ENCODE data around the gene AFDN. TPM values are rescaled to one million over a fixed set of nuclear protein-coding genes. Genes with fewer than 3 reads are reported as not detected.

Gene AFDN
- total and polyA plus RNA-seq, 2 experiments from 2014 or later: 130 to 198 TPM

DNA sequence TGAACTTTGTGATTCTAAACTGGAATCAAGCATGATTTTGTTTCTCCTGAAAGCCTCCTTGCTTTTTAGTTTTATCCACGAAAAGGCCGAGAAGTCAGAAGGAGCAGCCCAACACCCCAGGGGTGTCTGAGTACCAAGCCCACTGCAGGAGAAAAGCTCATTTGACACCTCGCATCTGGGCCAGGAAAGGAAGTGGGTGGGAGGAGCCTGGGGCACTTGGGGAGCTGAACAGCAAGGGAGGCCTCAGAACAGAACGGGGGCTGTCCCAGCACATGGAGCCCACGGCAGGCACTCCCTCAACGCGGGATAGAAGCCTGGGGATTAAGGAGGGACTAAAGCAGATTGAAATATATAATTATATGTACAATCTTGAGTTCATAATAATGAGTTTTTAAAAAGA lies 177.3 kb downstream of the AFDN start:
- Histone ChIP-seq H4K20me1 (ENCODE audit: insufficient read depth, poor library complexity, severe bottlenecking) (no peaks in the 10 kb centered on the region), H3K27ac (no peak overlapping the region), H3K4me2 (no peak overlapping the region), H3K36me3 (replicated peaks; ENCODE audit: insufficient read depth, low read depth) (no peaks in the 10 kb centered on the region), H3K4me3 (no peak overlapping the region), H3K9me3 (ENCODE audit: low read depth) (no peaks in the 10 kb centered on the region), H3K27me3 (no peaks in the 10 kb centered on the region), H3K9me2 (replicated peaks; ENCODE audit: insufficient read depth) (no peaks in the 10 kb centered on the region), H3K4me1 (ENCODE audit: insufficient read depth) (no peaks in the 10 kb centered on the region), H3K79me2 (no peaks in the 10 kb centered on the region), H2AFZ (no peak overlapping the region)
- WGBS (ENCODE audit: low lambda C conversion rate, missing lambda C conversion rate): 80% methylated on average over 7 of the region's 7 CpGs
- no peak for DNase-seq (ENCODE audit: low spot score)
- TF ChIP-seq, protein P1, sequence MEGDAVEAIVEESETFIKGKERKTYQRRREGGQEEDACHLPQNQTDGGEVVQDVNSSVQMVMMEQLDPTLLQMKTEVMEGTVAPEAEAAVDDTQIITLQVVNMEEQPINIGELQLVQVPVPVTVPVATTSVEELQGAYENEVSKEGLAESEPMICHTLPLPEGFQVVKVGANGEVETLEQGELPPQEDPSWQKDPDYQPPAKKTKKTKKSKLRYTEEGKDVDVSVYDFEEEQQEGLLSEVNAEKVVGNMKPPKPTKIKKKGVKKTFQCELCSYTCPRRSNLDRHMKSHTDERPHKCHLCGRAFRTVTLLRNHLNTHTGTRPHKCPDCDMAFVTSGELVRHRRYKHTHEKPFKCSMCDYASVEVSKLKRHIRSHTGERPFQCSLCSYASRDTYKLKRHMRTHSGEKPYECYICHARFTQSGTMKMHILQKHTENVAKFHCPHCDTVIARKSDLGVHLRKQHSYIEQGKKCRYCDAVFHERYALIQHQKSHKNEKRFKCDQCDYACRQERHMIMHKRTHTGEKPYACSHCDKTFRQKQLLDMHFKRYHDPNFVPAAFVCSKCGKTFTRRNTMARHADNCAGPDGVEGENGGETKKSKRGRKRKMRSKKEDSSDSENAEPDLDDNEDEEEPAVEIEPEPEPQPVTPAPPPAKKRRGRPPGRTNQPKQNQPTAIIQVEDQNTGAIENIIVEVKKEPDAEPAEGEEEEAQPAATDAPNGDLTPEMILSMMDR (IDR thresholded peaks at IDR 0.05; ENCODE audit: poor library complexity): no peak
- TF ChIP-seq EZH2 (IDR thresholded peaks at IDR 0.05; ENCODE audit: borderline replicate concordance) (no peak), EZH2phosphoT487 (IDR thresholded peaks at IDR 0.05; ENCODE audit: low read depth, severe bottlenecking, unreplicated experiment) (no peak)

DNA sequence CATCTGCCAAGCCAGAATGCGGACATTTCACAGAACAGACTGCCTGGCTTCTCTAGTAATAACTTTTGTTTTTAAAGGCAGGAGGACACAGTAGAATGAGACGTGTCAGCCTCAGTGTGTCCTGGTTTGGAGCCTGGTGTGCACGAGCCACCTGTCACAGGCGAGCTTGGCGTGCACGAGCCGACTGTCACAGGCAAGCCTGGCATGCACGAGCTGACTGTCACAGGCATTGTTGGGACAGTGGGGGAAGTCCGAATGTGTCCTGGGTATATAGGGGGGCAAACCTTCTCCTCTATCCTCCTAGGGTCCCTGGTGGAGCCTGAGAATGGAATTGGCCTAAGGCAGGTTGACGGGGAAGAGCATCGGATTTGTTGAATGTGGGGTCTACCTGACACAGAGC lies 178.2 kb downstream of the AFDN start:
- H3K4me2 ChIP-seq: no peak overlapping the region
- no peaks in the 10 kb centered on the region for H3K4me1 ChIP-seq (ENCODE audit: insufficient read depth)
- H3K27ac ChIP-seq: no peak overlapping the region
- no peaks in the 10 kb centered on the region for H3K79me2 ChIP-seq
- DNase-seq (ENCODE audit: low spot score): no peak
- no peaks in the 10 kb centered on the region for H3K9me2 ChIP-seq (replicated peaks; ENCODE audit: insufficient read depth)
- TF ChIP-seq EZH2phosphoT487 (IDR thresholded peaks at IDR 0.05; ENCODE audit: low read depth, severe bottlenecking, unreplicated experiment) (no peak), EZH2 (IDR thresholded peaks at IDR 0.05; ENCODE audit: borderline replicate concordance) (no peak)
- TF ChIP-seq, protein P1 (IDR thresholded peaks at IDR 0.05; ENCODE audit: poor library complexity): no peak
- no peak overlapping the region for H2AFZ ChIP-seq
- no peak overlapping the region for H3K4me3 ChIP-seq
- H3K9me3 ChIP-seq (ENCODE audit: low read depth): no peaks in the 10 kb centered on the region
- no peaks in the 10 kb centered on the region for H3K27me3 ChIP-seq
- 97% methylated on average over 11 of the region's 11 CpGs for WGBS (ENCODE audit: low lambda C conversion rate, missing lambda C conversion rate)
- H3K36me3 ChIP-seq (replicated peaks; ENCODE audit: insufficient read depth, low read depth): no peaks in the 10 kb centered on the region
- H4K20me1 ChIP-seq (ENCODE audit: insufficient read depth, poor library complexity, severe bottlenecking): no peaks in the 10 kb centered on the region

DNA sequence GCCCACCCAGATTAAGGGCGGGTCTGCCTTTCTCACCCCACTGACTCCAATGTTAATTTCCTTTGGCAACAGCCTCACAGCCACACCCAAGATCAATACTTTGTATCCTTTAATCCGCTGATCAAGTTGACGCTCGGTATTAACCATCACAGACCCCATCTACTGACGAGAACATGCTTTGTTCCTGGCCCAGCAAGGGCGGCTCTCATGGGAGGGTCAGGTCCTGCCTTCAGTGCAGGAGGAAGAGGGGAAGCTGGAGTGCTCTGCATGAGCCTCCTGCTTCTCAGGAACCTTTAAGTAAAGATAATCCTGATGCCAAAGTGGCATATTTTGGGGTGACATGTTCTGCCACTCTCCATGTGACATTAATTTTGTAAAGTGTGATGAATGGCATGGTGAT lies 179.1 kb downstream of the AFDN start:
- peaks cover 3% of the 10 kb centered on the region for H3K9me3 ChIP-seq (ENCODE audit: low read depth)
- TF ChIP-seq EZH2phosphoT487 (IDR thresholded peaks at IDR 0.05; ENCODE audit: low read depth, severe bottlenecking, unreplicated experiment): no peak
- no peak for TF ChIP-seq EZH2 (IDR thresholded peaks at IDR 0.05; ENCODE audit: borderline replicate concordance)
- TF ChIP-seq, protein P1 (IDR thresholded peaks at IDR 0.05; ENCODE audit: poor library complexity): no peak
- WGBS (ENCODE audit: low lambda C conversion rate, missing lambda C conversion rate): 95% methylated on average over 6 of the region's 6 CpGs
- no peak overlapping the region for H3K4me2 ChIP-seq
- H3K79me2 ChIP-seq: no peaks in the 10 kb centered on the region
- no peaks in the 10 kb centered on the region for H3K9me2 ChIP-seq (replicated peaks; ENCODE audit: insufficient read depth)
- DNase-seq (ENCODE audit: low spot score): no peak
- no peaks in the 10 kb centered on the region for H4K20me1 ChIP-seq (ENCODE audit: insufficient read depth, poor library complexity, severe bottlenecking)
- H3K4me3 ChIP-seq: no peak overlapping the region
- no peaks in the 10 kb centered on the region for H3K4me1 ChIP-seq (ENCODE audit: insufficient read depth)
- no peaks in the 10 kb centered on the region for H3K36me3 ChIP-seq (replicated peaks; ENCODE audit: insufficient read depth, low read depth)
- no peaks in the 10 kb centered on the region for H3K27me3 ChIP-seq
- no peak overlapping the region for H2AFZ ChIP-seq
- no peak overlapping the region for H3K27ac ChIP-seq
